IMR-90 (cell line): Measurements from ENCODE around the gene ARHGEF10L. TPM values are rescaled to one million over a fixed set of nuclear protein-coding genes. Genes with fewer than 3 reads are reported as not detected.

Source experiments
- ATAC-seq: fragments of 200-7000 bp; cut with Tn5 transposase; 2 replicates; pipeline ENCODE4 v1.9.1; 2020; ENCODE audit warnings: low read depth, mild to moderate bottlenecking, moderate library complexity
- BruUV-seq: library from RNA; stranded (reverse); fragments of 400-500 nt; replicated peaks from 2 replicates; lab custom pipeline; 2021; lab: Mats Ljungman, UMichigan
- CTCF ChIA-PET: fragments of 300-600 bp; formaldehyde crosslinking; extraction: SDS; loops from one replicate; lab custom pipeline; 2021; ENCODE audit warnings: antibody characterized with exemption; lab: Yijun Ruan, JAX
- POLR2A ChIA-PET: fragments of 300-600 bp; sonication (Branson Sonifier 250); formaldehyde crosslinking; loops from one replicate; lab custom pipeline; 2022; ENCODE audit warnings: antibody characterized with exemption; ENCODE audit not compliant: unreplicated experiment; lab: Charles Lee
- DNase-seq: peaks from one replicate; pipeline ENCODE4 v3.0.0; 2013
- H2AFZ ChIP-seq: replicated peaks from 2 replicates; pipeline ENCODE3; 2013; ENCODE audit warnings: low read length, mild to moderate bottlenecking; ENCODE audit not compliant: poor library complexity
- H2AK5ac ChIP-seq: 2 replicates; pipeline ENCODE4 v1.6.1; 2013; ENCODE audit warnings: low read depth, low read length, inconsistent platforms
- H2AK9ac ChIP-seq: replicated peaks from 2 replicates; pipeline ENCODE3; 2013; ENCODE audit warnings: mild to moderate bottlenecking, low read depth, low read length, moderate library complexity; ENCODE audit not compliant: poor library complexity
- H2BK120ac ChIP-seq: 2 replicates; pipeline ENCODE4 v1.6.1; 2013; ENCODE audit warnings: low read depth, low read length, inconsistent platforms
- H2BK15ac ChIP-seq: 3 replicates; pipeline ENCODE4 v1.6.1; 2013; ENCODE audit warnings: low read depth, low read length, inconsistent platforms
- H2BK20ac ChIP-seq: 2 replicates; pipeline ENCODE4 v1.6.1; 2013; ENCODE audit warnings: low read depth, mild to moderate bottlenecking, inconsistent platforms, low read length, moderate library complexity
- H2BK5ac ChIP-seq: 2 replicates; pipeline ENCODE4 v1.6.1; 2013; ENCODE audit warnings: mild to moderate bottlenecking, low read depth, low read length, inconsistent platforms; ENCODE audit not compliant: poor library complexity, severe bottlenecking
- H3K14ac ChIP-seq: replicated peaks from 2 replicates; pipeline ENCODE4 v1.6.1; 2013; ENCODE audit warnings: low read depth, low read length, inconsistent platforms
- H3K18ac ChIP-seq: 2 replicates; pipeline ENCODE4 v1.6.1; 2013; ENCODE audit warnings: low read depth, low read length, control low read depth
- H3K23ac ChIP-seq: 2 replicates; pipeline ENCODE4 v1.6.1; 2013; ENCODE audit warnings: low read depth, low read length, inconsistent platforms
- H3K27ac ChIP-seq: 2 replicates; pipeline ENCODE4 v1.5.1; 2013; ENCODE audit warnings: mild to moderate bottlenecking, control low read depth, low read length; ENCODE audit not compliant: insufficient read depth
- H3K27me3 ChIP-seq: 2 replicates; pipeline ENCODE4 v1.6.1; 2013; ENCODE audit warnings: low read length; ENCODE audit not compliant: control insufficient read depth, insufficient read depth
- H3K36me3 ChIP-seq: 2 replicates; pipeline ENCODE4 v1.6.1; 2013; ENCODE audit warnings: low read length, mixed read lengths; ENCODE audit not compliant: control insufficient read depth, insufficient read depth
- H3K4ac ChIP-seq: 2 replicates; pipeline ENCODE4 v1.6.1; 2013; ENCODE audit warnings: low read depth, low read length, inconsistent platforms
- H3K4me1 ChIP-seq: 2 replicates; pipeline ENCODE4 v1.6.1; 2013; ENCODE audit warnings: low read length, mixed read lengths; ENCODE audit not compliant: control insufficient read depth, insufficient read depth
- H3K4me2 ChIP-seq: 2 replicates; pipeline ENCODE4 v1.6.1; 2013; ENCODE audit warnings: low read depth, mild to moderate bottlenecking, control low read depth, low read length, moderate library complexity
- H3K4me3 ChIP-seq: 2 replicates; pipeline ENCODE4 v1.5.1; 2013; ENCODE audit warnings: low read depth, mild to moderate bottlenecking, control low read depth, low read length, moderate library complexity; ENCODE audit not compliant: insufficient read depth
- H3K56ac ChIP-seq: 2 replicates; pipeline ENCODE4 v1.6.1; 2013; ENCODE audit warnings: low read length, inconsistent platforms; ENCODE audit not compliant: insufficient read depth; ENCODE audit errors: extremely low read depth
- H3K79me1 ChIP-seq, 2 experiments: 2 replicates each; pipeline ENCODE4 v1.6.1; 2013; ENCODE audit warnings: low read length in 2 of 2, inconsistent platforms in 1 of 2, low read depth in 1 of 2
- H3K9ac ChIP-seq: 2 replicates; pipeline ENCODE4 v1.6.1; 2013; ENCODE audit warnings: low read depth, low read length, control low read depth
- H3K9me1 ChIP-seq: 2 replicates; pipeline ENCODE4 v1.6.1; 2013; ENCODE audit warnings: low read length, inconsistent platforms; ENCODE audit not compliant: insufficient read depth
- H3K9me3 ChIP-seq: 2 replicates; pipeline ENCODE4 v1.6.1; 2013; ENCODE audit warnings: low read length; ENCODE audit not compliant: control insufficient read depth, insufficient read depth
- H4K20me1 ChIP-seq: 2 replicates; pipeline ENCODE4 v1.6.1; 2013; ENCODE audit warnings: low read length, inconsistent platforms; ENCODE audit not compliant: insufficient read depth
- H4K5ac ChIP-seq: 2 replicates; pipeline ENCODE4 v1.6.1; 2013; ENCODE audit warnings: mild to moderate bottlenecking, low read depth, low read length, control low read depth
- H4K8ac ChIP-seq, 2 experiments: 2 replicates each; pipeline ENCODE4 v1.6.1; 2013; ENCODE audit warnings: low read depth in 2 of 2, low read length in 2 of 2, control low read depth in 1 of 2, inconsistent platforms in 1 of 2
- H4K91ac ChIP-seq: 2 replicates; pipeline ENCODE4 v1.6.1; 2013; ENCODE audit warnings: low read depth, low read length, inconsistent platforms; ENCODE audit not compliant: insufficient read depth
- BHLHE40 ChIP-seq: fragments of 150-350 bp; IDR thresholded peaks from 2 replicates; pipeline ENCODE4 v1.6.1; 2016; ENCODE audit warnings: mild to moderate bottlenecking, low read depth, low read length
- CHD1 ChIP-seq: IDR thresholded peaks from 2 replicates; pipeline ENCODE4 v1.6.1; 2012; ENCODE audit warnings: low read depth, low read length, improper control_type of control experiment
- FOS ChIP-seq: fragments of 150-350 bp; IDR thresholded peaks from 2 replicates; pipeline ENCODE4 v1.6.1; 2016; ENCODE audit warnings: low read depth, low read length
- MAFK ChIP-seq: IDR thresholded peaks from 2 replicates; pipeline ENCODE4 v1.6.1; 2012; ENCODE audit warnings: low read depth, low read length, improper control_type of control experiment
- MAZ ChIP-seq: IDR thresholded peaks from 2 replicates; pipeline ENCODE4 v1.6.1; 2012; ENCODE audit warnings: low read depth, mild to moderate bottlenecking, low read length, improper control_type of control experiment, moderate library complexity, borderline replicate concordance
- NFE2L2 ChIP-seq: fragments of 150-350 bp; IDR thresholded peaks from 2 replicates; pipeline ENCODE4 v1.6.1; 2016; ENCODE audit warnings: low read depth, mild to moderate bottlenecking, low read length
- RAD21 ChIP-seq: IDR thresholded peaks from 2 replicates; pipeline ENCODE4 v1.6.1; 2012; ENCODE audit warnings: low read length, improper control_type of control experiment
- RCOR1 ChIP-seq: IDR thresholded peaks from 2 replicates; pipeline ENCODE4 v1.6.1; 2012; ENCODE audit warnings: mild to moderate bottlenecking, low read length, improper control_type of control experiment; ENCODE audit not compliant: insufficient replicate concordance
- RFX5 ChIP-seq: IDR thresholded peaks from 2 replicates; pipeline ENCODE4 v1.8.0; 2012; ENCODE audit warnings: low read depth, mild to moderate bottlenecking, low read length, moderate library complexity
- SMC3 ChIP-seq: fragments of 150-350 bp; IDR thresholded peaks from 2 replicates; pipeline ENCODE4 v1.6.1; 2016; ENCODE audit warnings: low read depth, mild to moderate bottlenecking, antibody characterized with exemption, low read length, moderate library complexity
- WGBS, 2 experiments: methylation state at CpG; one replicate each; pipeline versions ENCODE4 v1.1.5 to v1.1.7; 2013; ENCODE audit warnings: missing lambda C conversion rate in 2 of 2; ENCODE audit not compliant: insufficient read length in 1 of 2; ENCODE audit errors: extremely low coverage in 2 of 2; 5-methylcytosine and 5-hydroxymethylcytosine counted together
- dilution Hi-C: fragments of 300-500 bp; cut with HindIII; formaldehyde crosslinking; loops from one replicate; pipeline ENCODE4 v1.14.3; 2018; ENCODE audit warnings: low sequenced_read_pairs; ENCODE audit not compliant: unreplicated experiment
- in situ Hi-C: fragments of 300-500 bp; cut with MboI; formaldehyde crosslinking; loops from 3 replicates; pipeline ENCODE4 v1.14.3; 2019; ENCODE audit warnings: low sequenced_read_pairs, inconsistent platforms, mixed read lengths
- intact Hi-C: fragments of 100-400 bp; cut with micrococcal nuclease; formaldehyde crosslinking; loops from 2 replicates; pipeline ENCODE4 v1.10.0; 2022
- polyA plus RNA-seq, 3 experiments: library from polyadenylated mRNA; depleted of rRNA; stranded (reverse); fragments of >200 nt; gene quantifications; 2 replicates each; pipeline ENCODE4 v1.2.3, GENCODE V29; 2012; ENCODE audit warnings: low replicate concordance in 1 of 3
- total RNA-seq: library from RNA; depleted of rRNA; stranded (reverse); fragments of >200 nt; gene quantifications from 2 replicates; pipeline ENCODE4 v1.2.3, GENCODE V29; 2012
- TF ChIP-seq, protein P1 (sequence below): conservative IDR thresholded peaks from 2 replicates; pipeline ENCODE4 v1.5.1; 2012; ENCODE audit warnings: mild to moderate bottlenecking, low read depth, low read length, improper control_type of control experiment

ARHGEF10L gene
- total and polyA plus RNA-seq, 2 of the 4 experiments (the other 2 are of a cell fraction) = 4.8 to 12.4 TPM

DNA sequence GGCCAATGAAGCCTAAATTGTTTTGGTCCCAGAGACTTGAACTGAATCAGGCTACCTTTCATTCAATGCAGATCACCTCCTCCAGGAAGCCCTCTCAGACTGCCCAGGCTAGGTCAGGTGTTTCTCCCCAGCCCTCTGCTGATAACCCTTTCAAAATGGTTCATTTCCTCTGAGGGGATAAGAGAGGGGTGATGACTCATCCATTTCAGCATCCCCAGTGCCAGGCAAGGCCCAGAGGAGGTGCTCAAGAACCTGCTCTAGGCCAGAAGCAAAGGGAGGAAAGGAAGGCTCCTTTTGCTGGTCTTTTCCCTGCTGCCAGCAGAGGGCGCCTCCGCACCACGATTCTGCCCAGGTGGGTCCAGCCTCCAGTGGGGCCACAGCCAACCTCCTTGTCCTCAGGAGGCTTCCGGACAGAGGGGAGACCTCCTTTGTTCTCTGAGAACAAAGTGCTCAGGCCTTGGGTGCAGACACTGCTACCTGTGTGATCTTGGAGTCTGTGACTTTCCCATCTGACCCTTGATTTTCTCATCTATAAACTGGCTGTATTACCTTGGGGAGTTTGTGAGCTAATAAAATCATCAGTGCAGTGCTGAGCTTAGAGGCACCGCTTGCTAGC lies 45.3 kb upstream of the ARHGEF10L start:
- H4K91ac ChIP-seq = no peak overlapping the region
- H3K27me3 ChIP-seq = peaks cover 5% of the 10 kb centered on the region; the same call in 1 of the 2 replicates
- ChIA-PET CTCF (interaction anchor here (0.5 to 1.2 kb wide), 9 partner anchors 16 to 400 kb away, joined by 3 to 12 read pairs (median 3); no protein-coding TSS in a partner anchor), POLR2A (no interaction called here)
- no peaks in the 10 kb centered on the region for H4K20me1 ChIP-seq
- H3K79me1 ChIP-seq = no peaks in the 10 kb centered on the region
- no peak overlapping the region for H4K8ac ChIP-seq
- H3K27ac ChIP-seq = no peak overlapping the region
- no peak overlapping the region for H2BK5ac ChIP-seq
- no peaks in the 10 kb centered on the region for H3K9me3 ChIP-seq
- H3K4ac ChIP-seq = no peak overlapping the region
- no peaks in the 10 kb centered on the region; the same call in 1 of the 2 replicates for H3K9me1 ChIP-seq
- H3K4me1 ChIP-seq = peaks cover under 1% of the 10 kb centered on the region; the same call in 1 of the 2 replicates
- intact Hi-C loops = loop anchor here (2.0 kb wide), 2 partner anchors 113 to 1081 kb away; no protein-coding TSS in a partner anchor
- ATAC-seq (peak; percentile 97), DNase-seq (peak; percentile 69)
- dilution Hi-C loops = no loop called here
- no peak overlapping the region for H3K18ac ChIP-seq
- no peak overlapping the region for H3K9ac ChIP-seq
- no peak overlapping the region for H3K4me2 ChIP-seq
- H4K5ac ChIP-seq = no peak overlapping the region
- no peak overlapping the region for H2AK5ac ChIP-seq
- H3K14ac ChIP-seq = no peak overlapping the region
- H3K36me3 ChIP-seq = no peaks in the 10 kb centered on the region
- no peak overlapping the region for H3K23ac ChIP-seq
- no peak overlapping the region for H2BK20ac ChIP-seq
- no CpG with 5 or more reads among the region's 5 CpGs for whole genome bisulfite sequencing, 2 experiments
- no peak overlapping the region for H2BK15ac ChIP-seq
- peak; percentile 68 for TF ChIP-seq FOS
- TF ChIP-seq SMC3 = peak; percentile 71
- no peak for TF ChIP-seq CHD1
- TF ChIP-seq, protein P1, sequence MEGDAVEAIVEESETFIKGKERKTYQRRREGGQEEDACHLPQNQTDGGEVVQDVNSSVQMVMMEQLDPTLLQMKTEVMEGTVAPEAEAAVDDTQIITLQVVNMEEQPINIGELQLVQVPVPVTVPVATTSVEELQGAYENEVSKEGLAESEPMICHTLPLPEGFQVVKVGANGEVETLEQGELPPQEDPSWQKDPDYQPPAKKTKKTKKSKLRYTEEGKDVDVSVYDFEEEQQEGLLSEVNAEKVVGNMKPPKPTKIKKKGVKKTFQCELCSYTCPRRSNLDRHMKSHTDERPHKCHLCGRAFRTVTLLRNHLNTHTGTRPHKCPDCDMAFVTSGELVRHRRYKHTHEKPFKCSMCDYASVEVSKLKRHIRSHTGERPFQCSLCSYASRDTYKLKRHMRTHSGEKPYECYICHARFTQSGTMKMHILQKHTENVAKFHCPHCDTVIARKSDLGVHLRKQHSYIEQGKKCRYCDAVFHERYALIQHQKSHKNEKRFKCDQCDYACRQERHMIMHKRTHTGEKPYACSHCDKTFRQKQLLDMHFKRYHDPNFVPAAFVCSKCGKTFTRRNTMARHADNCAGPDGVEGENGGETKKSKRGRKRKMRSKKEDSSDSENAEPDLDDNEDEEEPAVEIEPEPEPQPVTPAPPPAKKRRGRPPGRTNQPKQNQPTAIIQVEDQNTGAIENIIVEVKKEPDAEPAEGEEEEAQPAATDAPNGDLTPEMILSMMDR = peak; percentile 91
- peak; percentile 93 for TF ChIP-seq RAD21
- no peak for TF ChIP-seq RFX5
- no peak for TF ChIP-seq NFE2L2
- no peak for TF ChIP-seq RCOR1
- no peak for TF ChIP-seq MAFK
- TF ChIP-seq BHLHE40 = peak; percentile 8; the same call in 1 of the 2 replicates
- no peak for TF ChIP-seq MAZ
- no peak overlapping the region for H2AK9ac ChIP-seq
- in situ Hi-C loops = no loop called here
- H2BK120ac ChIP-seq = no peak overlapping the region
- peak overlapping the region; percentile 74 for H2AFZ ChIP-seq
- no peak overlapping the region for H3K56ac ChIP-seq
- H3K4me3 ChIP-seq = no peak overlapping the region
- no TSS peak for BruUV-seq
